PC-9 (cell line): ENCODE measurements around the gene FGF12. TPM values are rescaled to one million over a fixed set of nuclear protein-coding genes. Genes with fewer than 3 reads are reported as not detected.
"Not testable (repeated sequence)": the region's sequence is repeated elsewhere in the genome, so short reads cannot be mapped to it uniquely, and the experiment has no call there.

Experiments
- BruUV-seq: library from RNA; stranded (reverse); fragments of 400-500 nt; replicated peaks from 2 replicates; lab custom pipeline; 2021; lab: Mats Ljungman, UMichigan
- CTCF ChIA-PET: fragments of 300-600 bp; sonication (Branson Sonifier 250); formaldehyde crosslinking; loops from one replicate; lab custom pipeline; 2022; ENCODE audit warnings: antibody characterized with exemption; lab: Charles Lee
- POLR2A ChIA-PET: fragments of 300-600 bp; sonication (Branson Sonifier 250); formaldehyde crosslinking; loops from one replicate; lab custom pipeline; 2022; ENCODE audit warnings: antibody characterized with exemption; ENCODE audit not compliant: unreplicated experiment; lab: Charles Lee
- DNase-seq, 2 experiments: peaks; one replicate each; pipeline versions ENCODE4 v3.0.0 to v3.0.0-alpha.2; 2015 to 2022; ENCODE audit warnings: mixed read lengths in 1 of 2
- H2AFZ ChIP-seq: fragments of 200-600 bp; sonication (generic); 2 replicates; pipeline ENCODE4 v1.8.1; 2017; ENCODE audit warnings: antibody characterized with exemption
- H3F3A ChIP-seq: fragments of 200-600 bp; sonication (generic); 2 replicates; pipeline ENCODE4 v1.8.1; 2017; ENCODE audit warnings: antibody characterized with exemption, mild to moderate bottlenecking, low read depth; ENCODE audit not compliant: insufficient read depth
- H3K27ac ChIP-seq: fragments of 200-600 bp; sonication (generic); 2 replicates; pipeline ENCODE4 v1.6.1; 2016; ENCODE audit warnings: mixed run types
- H3K27me3 ChIP-seq: fragments of 200-600 bp; sonication (generic); 2 replicates; pipeline ENCODE4 v1.6.1; 2016; ENCODE audit warnings: low read depth, mixed run types; ENCODE audit not compliant: insufficient read depth
- H3K36me3 ChIP-seq: fragments of 200-600 bp; sonication (generic); 2 replicates; pipeline ENCODE4 v1.6.1; 2016; ENCODE audit warnings: low read depth, mixed run types
- H3K4me1 ChIP-seq: fragments of 200-600 bp; sonication (generic); replicated peaks from 2 replicates; pipeline ENCODE4 v1.6.1; 2016; ENCODE audit warnings: mixed run types; ENCODE audit not compliant: insufficient read depth
- H3K4me2 ChIP-seq: fragments of 200-600 bp; sonication (generic); 2 replicates; pipeline ENCODE4 v1.6.1; 2017; ENCODE audit warnings: mixed run types
- H3K4me3 ChIP-seq: fragments of 200-600 bp; sonication (generic); 2 replicates; pipeline ENCODE4 v1.6.1; 2016; ENCODE audit warnings: mixed run types
- H3K79me2 ChIP-seq: fragments of 200-600 bp; sonication (generic); 2 replicates; pipeline ENCODE4 v1.6.1; 2017; ENCODE audit warnings: low read depth, mixed run types
- H3K9me2 ChIP-seq: fragments of 200-600 bp; sonication (generic); 2 replicates; pipeline ENCODE4 v1.8.1; 2017; ENCODE audit warnings: mild to moderate bottlenecking; ENCODE audit not compliant: insufficient read depth
- H3K9me3 ChIP-seq: fragments of 200-600 bp; sonication (generic); 2 replicates; pipeline ENCODE4 v1.8.1; 2016; ENCODE audit warnings: low read depth; ENCODE audit not compliant: insufficient read depth
- H4K20me1 ChIP-seq: fragments of 200-600 bp; sonication (generic); 2 replicates; pipeline ENCODE4 v1.8.1; 2017; ENCODE audit not compliant: insufficient read depth
- CTCF ChIP-seq: fragments of 200-600 bp; sonication (generic); conservative IDR thresholded peaks from 2 replicates; pipeline ENCODE4 v1.6.1; 2017; ENCODE audit warnings: mixed run types, antibody characterized with exemption, mild to moderate bottlenecking, moderate library complexity
- EZH2 ChIP-seq: fragments of 200-600 bp; sonication (generic); IDR thresholded peaks from 2 replicates; pipeline ENCODE4 v1.8.0; 2017; ENCODE audit warnings: antibody characterized with exemption, low read depth
- intact Hi-C: fragments of 100-400 bp; cut with micrococcal nuclease; formaldehyde crosslinking; loops from one replicate; pipeline ENCODE4 v1.10.0; 2022; ENCODE audit not compliant: unreplicated experiment
- total RNA-seq: library from RNA; stranded (reverse); gene quantifications from 2 replicates; pipeline ENCODE4 v1.2.3, GENCODE V29; 2021

The FGF12 gene
- total RNA-seq, 1 experiment from 2014 or later, result 10.9 TPM

DNA sequence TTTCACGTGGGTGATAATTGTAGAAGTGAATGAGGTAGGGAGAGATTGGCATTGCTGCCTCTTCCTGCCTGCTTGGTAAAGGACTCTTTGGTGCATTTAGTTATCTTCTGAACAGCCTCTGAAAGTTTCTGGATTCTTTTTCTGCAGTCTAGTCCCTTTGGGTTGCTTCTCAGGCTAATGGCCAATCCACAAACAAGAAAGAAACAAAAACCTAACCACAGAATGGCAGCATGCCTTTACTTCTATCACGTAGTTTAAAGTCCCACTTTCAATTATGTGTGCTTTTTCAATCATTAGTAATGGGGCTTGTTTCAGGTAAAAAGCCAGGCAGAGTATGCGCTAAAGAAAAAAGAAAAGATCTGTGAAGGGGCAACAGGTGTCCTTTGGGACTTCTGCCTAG, 7.4 kb downstream of the FGF12 start:
- no peak overlapping the region for H3K27ac ChIP-seq
- ChIA-PET POLR2A (no interaction called here), CTCF (no interaction called here)
- no peaks in the 10 kb centered on the region for H3K9me3 ChIP-seq
- no peak for DNase-seq
- intact Hi-C loops, result no loop called here
- no peaks in the 10 kb centered on the region for H4K20me1 ChIP-seq
- TF ChIP-seq CTCF (no peak), EZH2 (no peak)
- H3K9me2 ChIP-seq, result no peaks in the 10 kb centered on the region
- H3K4me2 ChIP-seq, result no peak overlapping the region
- no TSS peak for BruUV-seq
- H3K4me3 ChIP-seq, result no peak overlapping the region
- no peaks in the 10 kb centered on the region for H3K36me3 ChIP-seq
- no peaks in the 10 kb centered on the region for H3F3A ChIP-seq
- no peak overlapping the region for H2AFZ ChIP-seq
- no peaks in the 10 kb centered on the region for H3K79me2 ChIP-seq
- H3K27me3 ChIP-seq, result no peaks in the 10 kb centered on the region
- no peaks in the 10 kb centered on the region for H3K4me1 ChIP-seq

- intact Hi-C loops, result no loop called here
- Histone ChIP-seq H3K4me3 (no peak overlapping the region), H3K27ac (no peak overlapping the region), H3K79me2 (no peaks in the 10 kb centered on the region), H3K4me2 (no peak overlapping the region), H3K27me3 (no peaks in the 10 kb centered on the region), H3K9me3 (no peaks in the 10 kb centered on the region), H2AFZ (no peak overlapping the region), H3F3A (no peaks in the 10 kb centered on the region), H4K20me1 (no peaks in the 10 kb centered on the region), H3K36me3 (no peaks in the 10 kb centered on the region), H3K4me1 (no peaks in the 10 kb centered on the region), H3K9me2 (no peaks in the 10 kb centered on the region)
- CTCF ChIA-PET, result no interaction called here
- no TSS peak for BruUV-seq
- POLR2A ChIA-PET, result no interaction called here
- DNase-seq, result no peak
- TF ChIP-seq EZH2, result no peak
- no peak for TF ChIP-seq CTCF
Measured at GRCh38 chr3:192718156-192718555, 9.2 kb downstream of the FGF12 start.

DNA sequence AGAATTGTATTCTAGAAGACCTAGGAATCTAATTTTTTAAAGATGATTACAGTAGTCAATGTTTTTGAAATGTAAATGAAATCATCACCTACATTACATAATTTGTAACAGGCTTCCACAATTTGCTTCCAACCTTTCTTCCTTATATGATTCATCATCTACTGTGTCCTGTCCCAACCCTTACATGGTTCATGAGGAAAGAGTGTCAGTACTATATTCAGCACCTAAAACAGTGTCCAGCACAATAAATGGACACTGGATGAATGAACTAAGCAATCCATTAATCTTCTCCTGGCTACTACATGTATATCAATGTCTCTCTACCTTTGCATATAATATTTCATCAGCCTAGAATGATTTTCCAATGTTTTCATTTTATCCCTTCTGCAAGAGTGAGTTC, 12.2 kb downstream of the FGF12 start:
- no peaks in the 10 kb centered on the region for H3F3A ChIP-seq
- no peak overlapping the region for H2AFZ ChIP-seq
- intact Hi-C loops, result no loop called here
- H3K4me3 ChIP-seq, result no peak overlapping the region
- H3K9me2 ChIP-seq, result no peaks in the 10 kb centered on the region
- DNase-seq, result no peak
- no peak overlapping the region for H3K4me2 ChIP-seq
- no peaks in the 10 kb centered on the region for H3K79me2 ChIP-seq
- POLR2A ChIA-PET, result no interaction called here
- BruUV-seq, result no TSS peak
- TF ChIP-seq CTCF, result no peak
- no peak for TF ChIP-seq EZH2
- no peaks in the 10 kb centered on the region for H3K36me3 ChIP-seq
- no peaks in the 10 kb centered on the region for H3K4me1 ChIP-seq
- no peaks in the 10 kb centered on the region for H3K9me3 ChIP-seq
- H3K27ac ChIP-seq, result no peak overlapping the region
- CTCF ChIA-PET, result no interaction called here
- no peaks in the 10 kb centered on the region for H3K27me3 ChIP-seq
- no peaks in the 10 kb centered on the region for H4K20me1 ChIP-seq

DNA sequence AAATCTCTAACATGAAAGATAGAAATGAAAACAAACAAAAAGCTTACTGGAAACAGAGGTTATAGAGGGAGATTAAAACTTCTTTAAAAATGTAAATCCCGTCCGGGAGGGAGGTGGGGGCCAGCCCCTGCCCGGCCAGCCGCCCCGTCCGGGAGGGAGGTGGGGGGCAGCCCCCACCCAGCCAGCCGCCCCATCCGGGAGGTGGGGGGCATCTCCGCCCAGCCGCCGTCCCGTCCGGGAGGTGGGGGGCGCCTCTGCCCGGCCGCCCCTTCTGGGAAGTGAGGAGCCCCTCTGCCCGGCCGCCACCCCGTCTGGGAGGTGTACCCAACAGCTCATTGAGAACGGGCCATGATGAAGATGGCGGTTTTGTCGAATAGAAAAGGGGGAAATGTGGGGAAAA, 16.2 kb downstream of the FGF12 start:
- BruUV-seq, H4K20me1 ChIP-seq, H3K27me3 ChIP-seq, intact Hi-C loops, H3K4me3 ChIP-seq, H3K79me2 ChIP-seq, H2AFZ ChIP-seq, H3K36me3 ChIP-seq, H3K9me2 ChIP-seq, H3K4me1 ChIP-seq, H3F3A ChIP-seq, DNase-seq, H3K27ac ChIP-seq, POLR2A ChIA-PET, H3K9me3 ChIP-seq, CTCF ChIA-PET, H3K4me2 ChIP-seq: not testable (repeated sequence)
